Neural progenitor cell (in vitro differentiated cells): ENCODE data around the gene SND1.

Experiments
- CTCF ChIP-seq: fragments of 200-600 bp; sonication (generic); IDR thresholded peaks from 2 replicates; pipeline ENCODE4 v1.5.1; 2017; ENCODE audit warnings: antibody characterized with exemption, mild to moderate bottlenecking
- EZH2 ChIP-seq: fragments of 200-600 bp; sonication (generic); IDR thresholded peaks from 2 replicates; pipeline ENCODE4 v1.6.1; 2017; ENCODE audit warnings: antibody characterized with exemption, mild to moderate bottlenecking, moderate library complexity
- EZH2phosphoT487 ChIP-seq: fragments of 200-600 bp; sonication (generic); IDR thresholded peaks from 2 replicates; pipeline ENCODE4 v1.6.1; 2017; ENCODE audit warnings: antibody characterized with exemption

- TF ChIP-seq CTCF (no peak), EZH2 (no peak), EZH2phosphoT487 (no peak)
These were observed 210.5 kb downstream of the SND1 start for GRCh38 chr7:127862525-127862924.
